Ishikawa (cell line): ENCODE data around the gene ALOX12B.

Experiments
- CEBPB ChIP-seq: IDR thresholded peaks from 2 replicates; pipeline ENCODE4 v1.6.1; 2012
- CREB1 ChIP-seq: IDR thresholded peaks from 2 replicates; pipeline ENCODE4 v1.6.1; 2012; ENCODE audit warnings: low read depth
- EGR1 ChIP-seq: IDR thresholded peaks from 2 replicates; pipeline ENCODE4 v1.6.1; 2012
- EP300 ChIP-seq: IDR thresholded peaks from 2 replicates; pipeline ENCODE4 v1.6.1; 2012; ENCODE audit warnings: borderline replicate concordance
- FOXM1 ChIP-seq: IDR thresholded peaks from 2 replicates; pipeline ENCODE4 v1.6.1; 2012; ENCODE audit warnings: low read depth, borderline replicate concordance
- MAX ChIP-seq: IDR thresholded peaks from 2 replicates; pipeline ENCODE4 v1.6.1; 2012
- NFIC ChIP-seq: IDR thresholded peaks from 2 replicates; pipeline ENCODE4 v1.6.1; 2012
- RAD21 ChIP-seq: IDR thresholded peaks from 2 replicates; pipeline ENCODE4 v1.6.1; 2012; ENCODE audit warnings: low read depth
- REST ChIP-seq: IDR thresholded peaks from 2 replicates; pipeline ENCODE4 v1.6.1; 2012; ENCODE audit warnings: low read depth, mild to moderate bottlenecking
- TAF1 ChIP-seq: IDR thresholded peaks from 2 replicates; pipeline ENCODE4 v1.6.1; 2012; ENCODE audit warnings: low read depth, mild to moderate bottlenecking
- TCF12 ChIP-seq: IDR thresholded peaks from 2 replicates; pipeline ENCODE4 v1.6.1; 2012; ENCODE audit warnings: low read depth
- TEAD4 ChIP-seq: IDR thresholded peaks from 2 replicates; pipeline ENCODE4 v1.6.1; 2012
- YY1 ChIP-seq: IDR thresholded peaks from 2 replicates; pipeline ENCODE4 v1.6.1; 2012; ENCODE audit warnings: low read depth
- ZBTB7A ChIP-seq: IDR thresholded peaks from 2 replicates; pipeline ENCODE4 v1.6.1; 2012; ENCODE audit warnings: low read depth
- TF ChIP-seq, protein P1 (sequence below): IDR thresholded peaks from 2 replicates; pipeline ENCODE4 v1.6.1; 2012

The ALOX12B gene

GRCh38 chr17:8084250-8084649 is 3.3 kb downstream of the ALOX12B start:
- no peak for TF ChIP-seq NFIC
- TF ChIP-seq EGR1 = no peak
- TF ChIP-seq TAF1 = no peak
- no peak for TF ChIP-seq ZBTB7A
- no peak for TF ChIP-seq REST
- TF ChIP-seq CEBPB = no peak
- no peak for TF ChIP-seq YY1

- no peak for TF ChIP-seq NFIC
These were observed 5.2 kb downstream of the ALOX12B start for GRCh38 chr17:8082292-8082691.

GRCh38 chr17:8081876-8082275 is 5.6 kb downstream of the ALOX12B start:
- TF ChIP-seq MAX = no peak
- TF ChIP-seq ZBTB7A = no peak
- no peak for TF ChIP-seq TCF12
- no peak for TF ChIP-seq CREB1
- TF ChIP-seq FOXM1 = no peak
- TF ChIP-seq EP300 = no peak
- TF ChIP-seq RAD21 = no peak
- no peak for TF ChIP-seq CEBPB
- TF ChIP-seq TAF1 = no peak
- no peak for TF ChIP-seq NFIC
- no peak for TF ChIP-seq REST
- TF ChIP-seq, protein P1, sequence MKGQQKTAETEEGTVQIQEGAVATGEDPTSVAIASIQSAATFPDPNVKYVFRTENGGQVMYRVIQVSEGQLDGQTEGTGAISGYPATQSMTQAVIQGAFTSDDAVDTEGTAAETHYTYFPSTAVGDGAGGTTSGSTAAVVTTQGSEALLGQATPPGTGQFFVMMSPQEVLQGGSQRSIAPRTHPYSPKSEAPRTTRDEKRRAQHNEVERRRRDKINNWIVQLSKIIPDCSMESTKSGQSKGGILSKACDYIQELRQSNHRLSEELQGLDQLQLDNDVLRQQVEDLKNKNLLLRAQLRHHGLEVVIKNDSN = no peak
- no peak for TF ChIP-seq EGR1
- no peak for TF ChIP-seq YY1
- TF ChIP-seq TEAD4 = no peak

DNA sequence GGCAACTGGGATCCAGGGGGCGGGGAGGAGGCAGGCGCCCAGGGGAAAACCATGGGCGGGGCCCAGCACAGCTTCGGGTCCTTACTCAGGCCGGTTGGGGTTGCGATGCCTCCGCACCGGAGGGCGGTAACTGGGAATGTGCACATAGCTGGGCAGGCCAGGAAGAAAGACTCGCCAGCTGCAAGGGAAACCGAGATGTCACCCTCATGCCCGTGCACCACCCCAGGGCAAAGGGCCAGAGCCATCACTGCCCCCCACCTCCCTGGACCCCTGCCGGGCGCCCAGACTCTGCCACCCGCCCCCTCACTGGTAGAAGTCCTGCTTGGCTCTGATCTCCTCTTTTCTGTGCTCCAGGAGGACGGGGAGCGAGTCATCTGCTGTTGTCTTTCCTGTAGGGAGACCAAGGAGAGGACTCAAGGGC is 6.7 kb downstream of the ALOX12B start:
- no peak for TF ChIP-seq MAX
- no peak for TF ChIP-seq CEBPB
- TF ChIP-seq REST = no peak
- no peak for TF ChIP-seq TEAD4
- no peak for TF ChIP-seq RAD21
- TF ChIP-seq EGR1 = no peak
- no peak for TF ChIP-seq EP300
- TF ChIP-seq YY1 = no peak
- no peak for TF ChIP-seq NFIC
- no peak for TF ChIP-seq FOXM1
- no peak for TF ChIP-seq TCF12
- no peak for TF ChIP-seq ZBTB7A
- TF ChIP-seq, protein P1 = no peak
- TF ChIP-seq TAF1 = no peak
- no peak for TF ChIP-seq CREB1

DNA sequence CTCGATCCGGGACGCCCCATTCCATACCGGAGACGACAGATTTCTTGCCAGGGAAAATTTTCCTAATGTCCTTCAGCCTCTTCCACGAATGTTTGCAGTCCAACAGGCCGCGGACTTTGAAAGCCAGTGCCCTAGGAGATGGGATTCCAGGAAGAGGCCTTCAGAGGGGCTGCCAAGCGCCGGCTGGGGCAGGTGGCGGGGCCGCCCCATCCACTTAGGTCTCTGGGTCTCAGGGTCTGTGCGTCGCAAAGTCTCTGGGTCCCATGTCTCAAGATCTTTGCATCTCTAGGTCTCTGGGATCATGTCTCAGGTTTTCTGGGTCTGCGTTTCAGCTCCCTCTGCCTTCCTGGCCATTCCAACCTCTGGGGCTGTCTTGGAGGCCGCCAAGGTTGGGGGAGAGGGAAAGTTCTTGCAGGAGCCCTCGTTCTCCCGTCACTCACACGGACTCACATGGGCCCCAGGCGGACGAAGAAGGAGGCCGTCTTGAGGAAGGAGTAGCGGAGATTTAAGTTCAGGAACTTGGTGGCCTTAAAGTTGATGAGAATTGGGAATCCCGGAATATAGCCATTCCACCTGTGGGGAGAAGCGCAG is 7.2 kb downstream of the ALOX12B start:
- TF ChIP-seq TEAD4 = no peak
- TF ChIP-seq TCF12 = no peak
- no peak for TF ChIP-seq FOXM1
- TF ChIP-seq, protein P1 = no peak
- no peak for TF ChIP-seq CEBPB
- TF ChIP-seq MAX = no peak
- TF ChIP-seq EP300 = no peak
- no peak for TF ChIP-seq ZBTB7A
- TF ChIP-seq TAF1 = no peak
- TF ChIP-seq EGR1 = no peak
- no peak for TF ChIP-seq NFIC
- no peak for TF ChIP-seq CREB1
- no peak for TF ChIP-seq RAD21
- no peak for TF ChIP-seq YY1
